ENCODE data around the gene MS4A6E.
"Not testable (repeated sequence)": the region's sequence is repeated elsewhere in the genome, so short reads cannot be mapped to it uniquely, and the experiment has no call there.

MS4A6E gene, protein sequence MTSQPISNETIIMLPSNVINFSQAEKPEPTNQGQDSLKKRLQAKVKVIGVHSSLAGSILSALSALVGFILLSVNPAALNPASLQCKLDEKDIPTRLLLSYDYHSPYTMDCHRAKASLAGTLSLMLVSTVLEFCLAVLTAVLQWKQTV

GRCh38 chr11:60326955-60327354, at the start of gene MS4A6E:
Gene MS4A6E (plus strand): TSS chr11:60327255. CDS start chr11:60334896, 7,641 bp downstream.
- no peak for DNase-seq

DNA sequence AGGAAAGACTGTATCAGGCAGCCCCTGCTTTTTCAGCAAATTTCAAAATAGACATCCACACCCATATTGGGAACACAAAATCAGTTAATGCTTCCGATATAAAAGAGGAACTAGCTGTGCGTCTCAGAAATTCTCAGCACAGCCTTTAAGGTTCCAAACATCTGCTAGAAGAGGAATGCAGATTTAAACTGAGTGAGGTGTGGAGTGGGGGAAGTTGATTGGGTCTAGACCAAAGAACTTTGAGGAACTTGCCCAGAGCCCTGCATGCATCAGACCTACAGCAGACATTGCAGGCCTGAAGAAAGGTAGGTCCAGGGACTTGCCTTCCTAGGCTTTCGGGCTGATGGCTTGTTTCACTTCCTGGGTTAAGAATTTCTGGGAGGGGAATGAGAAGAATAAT, 46.6 kb upstream of the MS4A6E start, which contains the start of gene MS4A4A:
Gene MS4A4A (plus strand): TSS at position 255 of the 400 bp plus-strand sequence. CDS start 10 bp downstream, at position 265.
- no peak for DNase-seq

DNA sequence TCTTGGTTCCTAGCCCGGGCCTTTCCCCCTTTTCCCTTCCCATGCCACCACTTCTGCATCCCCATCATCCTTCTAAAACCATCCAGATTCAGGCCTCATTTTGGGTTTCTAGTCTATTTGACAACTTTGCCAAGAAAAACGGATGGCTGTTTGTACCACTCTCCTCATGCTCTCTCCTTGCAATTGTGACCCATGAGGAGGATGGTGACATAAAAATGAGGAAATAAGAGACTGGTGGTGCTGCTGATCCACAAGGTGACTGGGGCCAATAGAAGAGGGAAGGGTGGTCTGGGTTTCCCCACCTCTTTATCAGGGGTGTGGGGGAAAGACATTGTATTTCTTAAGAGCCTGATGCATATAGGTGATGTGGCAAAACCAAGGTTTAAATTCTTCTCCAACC, 45.6 kb upstream of the MS4A6E start:
- DNase-seq = no peak

GRCh38 chr11:60282286-60282685, 44.8 kb upstream of the MS4A6E start:
- DNase-seq = no peak

GRCh38 chr11:60285411-60286126, 41.5 kb upstream of the MS4A6E start:
- DNase-seq = not testable (repeated sequence)

- DNase-seq = no peak
Measured at GRCh38 chr11:60288531-60288930, 38.5 kb upstream of the MS4A6E start.

- DNase-seq = no peak
Measured at GRCh38 chr11:60292145-60292544, 34.9 kb upstream of the MS4A6E start.

GRCh38 chr11:60301178-60301577, 25.9 kb upstream of the MS4A6E start:
- DNase-seq = no peak

- DNase-seq = not testable (repeated sequence)
Measured at GRCh38 chr11:60301884-60302283, 25.2 kb upstream of the MS4A6E start.

DNA sequence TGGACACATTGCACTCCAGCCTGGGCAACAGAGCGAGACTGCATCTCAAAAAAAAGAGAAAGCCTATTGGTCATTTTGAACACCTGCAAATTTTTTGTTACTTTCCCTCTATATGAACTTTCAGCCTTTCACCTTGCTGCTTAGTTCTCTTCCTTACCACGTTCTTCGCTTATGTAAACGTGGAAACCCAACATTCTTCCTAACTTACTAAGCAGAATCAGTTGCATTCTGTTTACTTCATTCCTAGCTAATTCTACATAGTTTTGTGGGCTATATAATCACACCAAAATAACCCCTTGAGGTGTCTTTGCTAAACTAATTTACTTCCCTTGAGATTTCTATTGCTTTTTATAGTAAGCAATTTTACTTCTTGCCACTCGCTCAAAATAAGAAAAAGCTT, 23.4 kb upstream of the MS4A6E start:
- no peak for DNase-seq

GRCh38 chr11:60305906-60306619, 21.0 kb upstream of the MS4A6E start:
- no peak for DNase-seq

DNA sequence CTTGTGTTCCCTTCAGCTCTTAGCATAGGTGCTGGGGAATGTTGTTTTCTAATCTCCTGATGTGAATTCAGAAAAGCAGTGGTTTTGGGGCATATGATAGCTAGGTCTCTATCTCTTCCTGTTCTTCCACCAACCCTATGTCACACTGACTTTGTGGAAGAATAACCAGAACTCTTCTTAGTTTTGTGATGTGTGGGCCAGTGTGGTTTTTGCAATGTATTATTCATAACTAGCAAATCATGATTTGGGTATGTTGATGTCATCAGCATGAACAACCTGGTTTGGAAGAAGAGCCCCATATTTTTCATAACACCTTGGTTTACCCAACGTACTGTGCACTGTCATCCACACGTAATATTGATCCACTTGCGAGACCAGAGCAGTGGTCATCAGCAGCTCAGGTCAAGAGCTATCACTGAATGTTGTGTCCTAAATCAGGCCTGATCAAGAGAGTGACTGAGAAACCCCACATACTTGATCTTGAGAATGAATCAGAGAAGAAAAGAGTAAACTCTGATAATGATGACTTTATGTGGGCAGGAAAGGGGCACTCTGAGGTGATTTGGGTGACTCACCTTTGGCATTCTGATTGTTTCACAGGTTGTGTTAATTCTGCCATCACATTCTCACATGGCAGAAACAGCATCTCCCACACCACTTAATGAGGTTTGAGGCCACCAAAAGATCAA, 19.4 kb upstream of the MS4A6E start:
- DNase-seq = no peak

DNA sequence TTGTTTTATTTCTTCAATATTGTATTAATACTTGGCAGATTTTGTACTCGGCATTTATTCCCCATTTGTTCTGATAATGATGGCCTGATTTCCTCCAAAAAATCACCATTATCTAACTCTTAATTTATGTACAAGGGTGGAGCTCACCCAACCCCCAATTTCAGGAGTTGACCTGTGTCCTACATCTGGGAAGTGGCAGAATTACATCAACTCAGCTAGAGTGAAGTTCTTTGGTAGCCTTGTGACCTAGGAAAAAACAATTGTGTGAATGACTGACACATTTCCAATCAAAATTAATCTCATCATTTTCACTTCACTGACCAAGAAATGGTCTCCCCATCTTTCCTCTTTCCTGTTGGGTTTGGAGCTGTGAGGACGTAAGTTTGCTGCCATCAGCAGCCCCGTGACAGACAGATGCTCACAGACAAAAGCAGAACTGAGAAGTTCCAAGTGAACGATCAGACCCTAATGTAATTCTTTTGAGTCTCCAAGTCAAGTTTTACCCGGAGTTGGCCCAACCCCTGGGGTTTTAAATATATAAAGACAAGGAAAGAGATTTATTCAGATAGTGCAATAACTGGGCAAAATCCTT, 16.6 kb upstream of the MS4A6E start:
- DNase-seq = no peak

- no peak for DNase-seq
Measured at GRCh38 chr11:60314635-60315321, 12.3 kb upstream of the MS4A6E start.

DNA sequence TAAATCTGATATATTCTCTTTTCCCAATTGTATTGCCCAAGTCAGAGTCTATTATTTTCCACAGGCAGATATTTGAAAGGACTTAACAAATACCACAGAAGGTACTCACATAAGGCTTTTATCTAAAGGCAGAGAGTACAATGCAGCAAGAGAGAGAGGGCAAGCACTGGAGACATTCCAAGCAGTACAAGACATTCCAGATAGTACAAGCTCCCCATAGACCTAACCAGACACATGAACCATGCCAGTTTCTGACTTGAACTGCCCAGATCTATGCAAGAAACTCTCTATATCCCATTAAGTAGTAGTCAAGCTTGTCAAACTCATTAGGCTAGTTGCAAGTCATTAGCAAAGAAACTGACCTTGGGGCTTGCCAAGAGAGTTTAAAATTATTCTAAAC, 11.2 kb upstream of the MS4A6E start:
- DNase-seq = no peak

DNA sequence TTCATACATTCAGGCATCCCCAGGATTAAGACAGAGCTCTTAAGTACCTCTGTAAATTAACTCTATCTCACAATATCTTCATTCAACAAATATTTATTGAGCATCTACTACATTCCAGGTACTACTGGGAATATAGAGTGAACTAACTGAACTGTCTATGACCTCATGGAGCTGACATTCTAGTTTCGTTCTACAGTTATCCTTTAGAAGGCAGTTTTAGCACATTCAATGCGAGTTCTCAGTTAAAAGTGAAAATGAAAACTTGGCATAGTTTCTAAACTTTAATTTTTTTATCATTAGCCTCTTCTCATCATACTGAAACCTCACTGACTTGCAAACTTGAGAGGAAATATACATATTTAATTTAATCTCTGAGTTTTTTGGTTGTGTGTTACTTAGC, 10.7 kb upstream of the MS4A6E start:
- no peak for DNase-seq

- DNase-seq = no peak
Measured at GRCh38 chr11:60318726-60319125, 8.3 kb upstream of the MS4A6E start.

GRCh38 chr11:60321051-60321450, 6.0 kb upstream of the MS4A6E start:
- no peak for DNase-seq

DNA sequence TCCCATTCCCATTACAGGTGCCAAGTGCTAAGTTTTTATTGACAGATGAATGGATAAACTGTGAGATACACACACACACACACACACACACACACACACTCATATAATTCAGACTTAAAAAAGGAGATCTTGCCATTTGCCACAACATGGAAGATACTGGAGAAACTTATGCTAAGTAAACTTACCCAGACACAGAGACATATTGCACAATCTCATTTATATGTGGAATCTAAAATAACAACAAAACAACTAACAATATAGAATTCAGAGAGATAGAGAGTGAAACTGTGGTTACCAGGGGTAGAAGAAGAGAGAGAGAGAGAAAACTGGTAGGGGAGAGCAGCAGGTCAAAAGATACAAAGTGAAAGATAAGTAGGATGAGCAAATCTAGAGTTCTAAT, 1.4 kb downstream of the MS4A6E start:
- no peak for DNase-seq

GRCh38 chr11:60332846-60333245, 5.8 kb downstream of the MS4A6E start:
- DNase-seq = no peak

DNA sequence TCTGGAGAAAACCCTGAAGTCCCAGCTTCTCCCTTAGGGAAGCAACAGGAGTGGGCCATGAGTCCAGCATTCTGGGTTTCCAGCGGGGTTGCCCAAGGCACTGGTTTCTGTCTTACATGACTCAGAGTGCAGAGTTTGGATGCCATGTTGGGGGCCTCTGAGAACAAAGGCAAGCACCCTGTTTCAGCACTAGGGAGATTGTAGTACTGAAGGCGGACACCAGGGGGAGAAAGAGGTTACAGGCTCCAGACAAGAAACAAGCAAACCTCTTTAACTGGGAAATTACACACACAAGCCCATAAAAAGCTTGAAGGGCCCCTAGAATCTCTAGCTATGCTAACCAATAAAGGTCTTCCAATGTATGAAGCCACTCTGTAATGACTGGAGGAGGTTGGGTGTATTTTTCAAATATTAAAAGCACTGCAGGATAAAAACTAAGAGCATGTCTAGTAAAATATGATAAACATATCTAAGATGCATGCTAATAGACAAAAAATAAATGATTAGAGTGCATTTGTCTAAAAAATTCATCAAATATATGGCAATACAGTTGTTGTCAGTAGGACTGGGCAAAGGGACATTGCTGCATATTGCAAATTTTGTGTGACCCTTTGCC, 7.1 kb downstream of the MS4A6E start:
- DNase-seq = no peak
